Esophagus (tissue), 2 donors: ENCODE data around the gene ZDHHC14. TPM values are rescaled to one million over a fixed set of nuclear protein-coding genes. Genes with fewer than 3 reads are reported as not detected.

ENCODE experiments used
- H3K27ac ChIP-seq, 2 donors: one replicate each; pipeline ENCODE4 v1.5.1; 2013; ENCODE audit warnings: low read depth in 2 of 2, mild to moderate bottlenecking in 2 of 2, inconsistent platforms in 1 of 2, low read length in 1 of 2, moderate library complexity in 1 of 2
- H3K27me3 ChIP-seq, 2 donors: one replicate each; pipeline ENCODE4 v1.6.1; 2013; ENCODE audit warnings: low read length in 2 of 2, control low read depth in 1 of 2, mild to moderate bottlenecking in 1 of 2; ENCODE audit not compliant: insufficient read depth in 2 of 2, control insufficient read depth in 1 of 2
- H3K36me3 ChIP-seq, 2 donors: one replicate each; pipeline ENCODE4 v1.6.1; 2013; ENCODE audit warnings: low read length in 1 of 2; ENCODE audit not compliant: control insufficient read depth in 2 of 2, insufficient read depth in 2 of 2
- H3K4me1 ChIP-seq, 2 donors: one replicate each; pipeline ENCODE4 v1.6.1; 2013; ENCODE audit warnings: low read length in 1 of 2; ENCODE audit not compliant: control insufficient read depth in 2 of 2, insufficient read depth in 2 of 2
- H3K4me3 ChIP-seq, 2 donors: one replicate each; pipeline ENCODE4 v1.5.1; 2013; ENCODE audit warnings: low read length in 2 of 2, mild to moderate bottlenecking in 2 of 2, low read depth in 1 of 2, moderate library complexity in 1 of 2
- H3K9me3 ChIP-seq, 2 donors: one replicate each; pipeline ENCODE4 v1.6.1; 2013; ENCODE audit warnings: mild to moderate bottlenecking in 2 of 2, low read depth in 1 of 2, low read length in 1 of 2, moderate library complexity in 1 of 2; ENCODE audit not compliant: control insufficient read depth in 2 of 2, insufficient read depth in 1 of 2
- WGBS, 2 donors: extraction: QIAGEN DNeasy Blood & Tissue Kit; methylation state at CpG; one replicate each; pipeline ENCODE4 v1.1.7; 2013; 5-methylcytosine and 5-hydroxymethylcytosine counted together
- polyA plus RNA-seq, 2 donors: library from polyadenylated mRNA; stranded (reverse); fragments of 200-250 nt; gene quantifications; one replicate each; pipeline ENCODE4 v1.2.3, GENCODE V29; 2013
- donor health status: healthy with polysubstance abuse.
- donor health status: Bipolar disorder and iron deficiency.

The ZDHHC14 gene
- polyA plus RNA-seq, 2 donors: 2.9 to 3.7 TPM

DNA sequence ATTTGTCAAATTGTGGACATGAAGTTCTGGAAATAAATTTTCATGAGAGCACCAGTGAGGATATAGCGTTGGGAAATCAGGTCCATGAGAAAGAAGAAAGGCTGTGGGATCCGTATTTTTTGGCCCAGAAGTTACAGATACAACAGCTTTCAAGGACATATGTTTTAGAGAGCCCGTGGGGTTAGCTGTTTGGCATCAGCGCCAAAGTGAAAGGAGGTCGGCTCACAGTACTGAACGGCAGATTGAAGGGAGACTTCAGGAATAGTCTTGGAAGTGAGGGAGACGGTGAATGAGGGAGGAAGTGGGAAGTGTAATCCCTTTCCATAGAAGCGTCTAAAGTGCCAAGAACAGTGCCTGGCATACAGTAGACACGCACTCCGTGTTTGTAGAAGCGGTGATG is 31.8 kb downstream of the ZDHHC14 start:
- H3K9me3 ChIP-seq: no peaks in the 10 kb centered on the region
- no peaks in the 10 kb centered on the region for H3K4me1 ChIP-seq
- no peak overlapping the region for H3K27ac ChIP-seq
- no peaks in the 10 kb centered on the region for H3K36me3 ChIP-seq
- H3K4me3 ChIP-seq: no peak overlapping the region
- WGBS, 2 donors: 88% methylated on average over 11 of the region's 11 CpGs
- no peaks in the 10 kb centered on the region for H3K27me3 ChIP-seq

GRCh38 chr6:157420497-157420896 is 39.5 kb downstream of the ZDHHC14 start:
- no peak overlapping the region for H3K27ac ChIP-seq
- no peaks in the 10 kb centered on the region for H3K9me3 ChIP-seq
- H3K27me3 ChIP-seq: no peaks in the 10 kb centered on the region
- WGBS, 2 donors: 81% methylated on average over 8 of the region's 8 CpGs
- H3K4me1 ChIP-seq: no peaks in the 10 kb centered on the region
- no peaks in the 10 kb centered on the region for H3K36me3 ChIP-seq
- H3K4me3 ChIP-seq: no peak overlapping the region

GRCh38 chr6:157424491-157425020 is 43.6 kb downstream of the ZDHHC14 start:
- Histone ChIP-seq H3K9me3 (no peaks in the 10 kb centered on the region), H3K4me3 (no peak overlapping the region), H3K4me1 (no peaks in the 10 kb centered on the region), H3K27me3 (no peaks in the 10 kb centered on the region), H3K27ac (no peak overlapping the region), H3K36me3 (no peaks in the 10 kb centered on the region)
- 53 to 75% methylated on average over 11 of the region's 11 CpGs for WGBS, 2 donors

- Histone ChIP-seq H3K4me3 (no peak overlapping the region), H3K4me1 (peaks cover 0 to 2% of the 10 kb centered on the region in 2 donors), H3K27me3 (no peaks in the 10 kb centered on the region), H3K9me3 (no peaks in the 10 kb centered on the region), H3K36me3 (no peaks in the 10 kb centered on the region), H3K27ac (no peak overlapping the region)
- 78 to 88% methylated on average over 7 of the region's 7 CpGs for WGBS, 2 donors
These were observed 47.0 kb downstream of the ZDHHC14 start for GRCh38 chr6:157427969-157428368.

DNA sequence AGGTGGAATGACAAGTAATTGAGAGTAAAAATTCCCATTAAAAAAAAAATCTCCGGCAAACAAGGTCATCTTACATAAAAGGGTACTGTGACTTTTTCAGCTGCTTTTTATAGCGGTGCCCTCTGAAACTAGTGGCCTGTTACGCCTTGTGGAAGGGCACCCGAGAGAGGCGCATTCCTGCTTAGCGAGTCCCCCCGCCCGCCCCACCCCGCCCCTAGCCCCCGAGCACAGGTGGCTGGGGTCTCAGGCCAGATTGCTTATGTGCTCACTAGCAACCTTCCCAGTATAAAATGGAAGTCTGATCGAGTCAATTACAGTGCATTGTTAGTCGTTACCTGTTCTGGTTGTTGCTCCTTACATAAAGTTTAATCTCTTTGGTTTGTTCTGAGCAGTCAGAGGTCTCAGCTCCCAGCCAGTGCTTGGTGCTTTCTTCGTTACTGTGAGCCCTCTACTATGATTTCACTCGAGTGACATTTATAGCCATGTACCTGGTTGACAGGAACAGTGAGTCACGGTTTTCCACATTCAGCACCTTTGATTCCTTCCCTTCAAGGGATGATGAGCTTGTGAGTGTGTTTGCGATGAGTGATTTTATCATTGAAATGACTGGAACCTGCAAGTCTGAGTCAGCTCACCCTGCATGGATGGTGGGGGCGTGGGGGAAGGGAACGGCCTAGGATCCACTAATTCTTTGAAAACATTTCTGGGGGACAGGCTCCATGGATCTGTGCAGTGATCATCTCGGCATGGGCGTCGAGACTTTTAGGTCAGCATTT is 47.6 kb downstream of the ZDHHC14 start:
- Histone ChIP-seq H3K4me1 (peaks cover 0 to 2% of the 10 kb centered on the region in 2 donors), H3K4me3 (no peak overlapping the region), H3K36me3 (no peaks in the 10 kb centered on the region), H3K27me3 (no peaks in the 10 kb centered on the region), H3K27ac (no peak overlapping the region), H3K9me3 (no peaks in the 10 kb centered on the region)
- 76 to 80% methylated on average over 21 of the region's 21 CpGs for WGBS, 2 donors

DNA sequence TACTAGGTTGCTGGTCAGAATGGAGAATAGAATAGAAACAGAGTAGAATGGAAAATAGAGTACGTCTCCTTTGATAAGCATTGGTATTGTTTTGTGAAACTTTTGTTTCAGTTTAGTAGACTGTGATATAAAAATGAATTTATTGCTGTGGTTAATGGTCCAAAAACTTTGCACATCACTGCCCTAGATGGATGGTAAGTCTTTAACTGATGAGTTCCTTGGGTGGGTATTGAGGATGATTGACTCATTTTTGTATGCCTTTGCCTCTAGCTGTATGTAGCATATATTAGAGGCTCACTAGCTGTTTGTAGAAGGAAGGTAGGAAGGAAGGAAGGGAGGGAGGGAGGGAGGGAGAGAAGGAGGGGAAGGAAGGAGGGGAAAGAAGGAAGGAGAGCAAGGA is 48.3 kb downstream of the ZDHHC14 start:
- Histone ChIP-seq H3K27me3 (no peaks in the 10 kb centered on the region), H3K27ac (no peak overlapping the region), H3K4me1 (peaks cover 0 to 2% of the 10 kb centered on the region in 2 donors), H3K4me3 (no peak overlapping the region), H3K9me3 (no peaks in the 10 kb centered on the region), H3K36me3 (no peaks in the 10 kb centered on the region)
- WGBS, 2 donors: 92 to 93% methylated on average over 1 of the region's 1 CpG

GRCh38 chr6:157430834-157431233 is 49.8 kb downstream of the ZDHHC14 start:
- H3K9me3 ChIP-seq: no peaks in the 10 kb centered on the region
- no peak overlapping the region for H3K27ac ChIP-seq
- H3K4me1 ChIP-seq: peaks cover 0 to 2% of the 10 kb centered on the region in 2 donors
- no peaks in the 10 kb centered on the region for H3K27me3 ChIP-seq
- H3K4me3 ChIP-seq: no peak overlapping the region
- H3K36me3 ChIP-seq: no peaks in the 10 kb centered on the region
- WGBS, 2 donors: 71 to 75% methylated on average over 3 of the region's 3 CpGs

- H3K27me3 ChIP-seq: no peaks in the 10 kb centered on the region
- H3K9me3 ChIP-seq: no peaks in the 10 kb centered on the region
- H3K36me3 ChIP-seq: no peaks in the 10 kb centered on the region
- no peak overlapping the region for H3K4me3 ChIP-seq
- WGBS, 2 donors: 47 to 60% methylated on average over 7 of the region's 7 CpGs
- peaks cover 0 to 2% of the 10 kb centered on the region in 2 donors for H3K4me1 ChIP-seq
- H3K27ac ChIP-seq: no peak overlapping the region
These were observed 51.4 kb downstream of the ZDHHC14 start for GRCh38 chr6:157432231-157432891.

GRCh38 chr6:157432892-157433265 is 51.9 kb downstream of the ZDHHC14 start:
- Histone ChIP-seq H3K27me3 (no peaks in the 10 kb centered on the region), H3K27ac (no peak overlapping the region)
- WGBS, 2 donors: 93 to 94% methylated on average over 11 of the region's 11 CpGs

More at GRCh38 chr6:157432892-157433265, 51.9 kb downstream of the ZDHHC14 start:
- H3K36me3 ChIP-seq: no peaks in the 10 kb centered on the region
- peaks cover 0 to 2% of the 10 kb centered on the region in 2 donors for H3K4me1 ChIP-seq
- H3K4me3 ChIP-seq: no peak overlapping the region
- H3K9me3 ChIP-seq: no peaks in the 10 kb centered on the region
